ENCODE results near the gene KLHDC2.
"Not testable (repeated sequence)": the region's sequence is repeated elsewhere in the genome, so short reads cannot be mapped to it uniquely, and the experiment has no call there.

KLHDC2 gene

GRCh38 chr14:49767571-49768300 lies at the start of gene KLHDC2:
Gene KLHDC2 (plus strand): TSS chr14:49768153. CDS start chr14:49768469, 316 bp downstream.
- DNase-seq: peak; percentile 79 to 80

- no peak for DNase-seq
Measured at GRCh38 chr14:49720744-49721143, 47.2 kb upstream of the KLHDC2 start.

GRCh38 chr14:49721733-49722435 lies 46.1 kb upstream of the KLHDC2 start:
- DNase-seq: not testable (repeated sequence)

- DNase-seq: no peak
Measured at GRCh38 chr14:49727171-49727570, 40.8 kb upstream of the KLHDC2 start.

GRCh38 chr14:49732896-49733295 lies 35.1 kb upstream of the KLHDC2 start:
- no peak for DNase-seq

GRCh38 chr14:49733836-49734235 lies 34.1 kb upstream of the KLHDC2 start:
- no peak for DNase-seq

GRCh38 chr14:49735669-49736068 lies 32.3 kb upstream of the KLHDC2 start:
- DNase-seq: not testable (repeated sequence)

- DNase-seq: no peak
Measured at GRCh38 chr14:49745191-49745590, 22.8 kb upstream of the KLHDC2 start.

- DNase-seq: not testable (repeated sequence)
Measured at GRCh38 chr14:49746476-49746875, 21.5 kb upstream of the KLHDC2 start.

GRCh38 chr14:49754570-49755097 lies 13.3 kb upstream of the KLHDC2 start:
- DNase-seq: no peak

GRCh38 chr14:49755378-49755777 lies 12.6 kb upstream of the KLHDC2 start:
- no peak for DNase-seq

GRCh38 chr14:49761839-49762551 lies 6.0 kb upstream of the KLHDC2 start:
- DNase-seq: no peak

GRCh38 chr14:49766839-49767238 lies 1.1 kb upstream of the KLHDC2 start:
- DNase-seq: no peak

- DNase-seq: no peak
Measured at GRCh38 chr14:49767270-49767570, 733 bp upstream of the KLHDC2 start.

- DNase-seq: peak in 1 of 2 experiments; percentile 36
Measured at GRCh38 chr14:49768301-49769121, 558 bp downstream of the KLHDC2 start.

GRCh38 chr14:49769171-49769570 lies 1.2 kb downstream of the KLHDC2 start:
- DNase-seq: no peak

- no peak for DNase-seq
Measured at GRCh38 chr14:49769581-49770211, 1.7 kb downstream of the KLHDC2 start.

GRCh38 chr14:49770212-49770817 lies 2.4 kb downstream of the KLHDC2 start:
- DNase-seq: no peak

- DNase-seq: not testable (repeated sequence)
Measured at GRCh38 chr14:49771691-49772090, 3.7 kb downstream of the KLHDC2 start.

- DNase-seq: no peak
Measured at GRCh38 chr14:49774106-49774505, 6.2 kb downstream of the KLHDC2 start.

- DNase-seq: no peak
Measured at GRCh38 chr14:49778421-49778820, 10.5 kb downstream of the KLHDC2 start.

GRCh38 chr14:49781040-49781439 lies 13.1 kb downstream of the KLHDC2 start:
- not testable (repeated sequence) for DNase-seq

Data from NCI-H1930 (cell line).